ENCODE data around the gene PRDX1. TPM values are rescaled to one million over a fixed set of nuclear protein-coding genes. Genes with fewer than 3 reads are reported as not detected.
A peak's percentile ranks its signal among the peaks of the same experiment; 100 is the strongest.

Gene PRDX1
- total and polyA plus RNA-seq, 2 of the 13 experiments (the other 11 are each of a cell fraction or from before 2014, with no cell fraction given): 761 to 1,898 TPM

GRCh38 chr1:45507893-45508292 is 13.8 kb downstream of the PRDX1 start (continued):
- no peak for TF ChIP-seq ZNF503 (CRISPR knock-in tag; IDR thresholded peaks at IDR 0.05)
- TF ChIP-seq ETV6 (CRISPR knock-in tag; conservative IDR thresholded peaks at IDR 0.05): no peak
- TF ChIP-seq HOXA9 (CRISPR knock-in tag; IDR thresholded peaks at IDR 0.05; ENCODE audit: borderline replicate concordance): no peak
- TF ChIP-seq TOE1 (CRISPR knock-in tag; IDR thresholded peaks at IDR 0.05): no peak
- TF ChIP-seq SIN3A (IDR thresholded peaks at IDR 0.05; ENCODE audit: borderline replicate concordance, low read depth, low read length): no peak
- no peak for TF ChIP-seq ZNF264 (CRISPR knock-in tag; IDR thresholded peaks at IDR 0.05)
- no peak for TF ChIP-seq ASH2L (IDR thresholded peaks at IDR 0.05; ENCODE audit: insufficient read length, low read depth, low read length)
- peak; percentile 51; the same call in 1 of the 2 replicates for TF ChIP-seq TARDBP (CRISPR knock-in tag; IDR thresholded peaks at IDR 0.05)
- no peak for TF ChIP-seq ARID2 (CRISPR knock-in tag; IDR thresholded peaks at IDR 0.05; ENCODE audit: borderline replicate concordance)
- TF ChIP-seq ZNF546 (CRISPR knock-in tag; conservative IDR thresholded peaks at IDR 0.05): no peak
- no peak for TF ChIP-seq MYPOP (CRISPR knock-in tag; IDR thresholded peaks at IDR 0.05)
- no peak for TF ChIP-seq ZNF687 (CRISPR knock-in tag; IDR thresholded peaks at IDR 0.05)
- TF ChIP-seq SIX1 (CRISPR knock-in tag; IDR thresholded peaks at IDR 0.05; ENCODE audit: borderline replicate concordance): no peak
- TF ChIP-seq MNT (IDR thresholded peaks at IDR 0.05): peak; percentile 49; the same call in 1 of the 2 replicates
- no peak for TF ChIP-seq REXO4 (CRISPR knock-in tag; IDR thresholded peaks at IDR 0.05; ENCODE audit: borderline replicate concordance)
- TF ChIP-seq AKNA (CRISPR knock-in tag; IDR thresholded peaks at IDR 0.05; ENCODE audit: borderline replicate concordance): no peak

All from HepG2 (cell line).